ENCODE data around the gene NHEJ1.

GRCh38 chr2:219073413-219074129, 87.0 kb downstream of the NHEJ1 start:
- peak; percentile 62 for TF ChIP-seq CTCF (IDR thresholded peaks at IDR 0.05; ENCODE audit: low read length)
- no peak for TF ChIP-seq EZH2 (IDR thresholded peaks at IDR 0.05; ENCODE audit: borderline replicate concordance, low read length)

Data from OCI-LY1 (cell line).